Panc1 (cell line): ENCODE results near the gene MTSS2. TPM values are rescaled to one million over a fixed set of nuclear protein-coding genes. Genes with fewer than 3 reads are reported as not detected.

Experiments
- ATAC-seq: fragments of 200-7000 bp; cut with Tn5 transposase; 2 replicates; pipeline ENCODE4 v1.9.1; 2020; ENCODE audit warnings: mild to moderate bottlenecking, moderate library complexity
- BruUV-seq: library from RNA; stranded (reverse); fragments of 400-500 nt; replicated peaks from 2 replicates; lab custom pipeline; 2021; lab: Mats Ljungman, UMichigan
- CTCF ChIA-PET: fragments of 300-600 bp; sonication (Branson Sonifier 250); formaldehyde crosslinking; loops from one replicate; lab custom pipeline; 2022; ENCODE audit warnings: antibody characterized with exemption; lab: Charles Lee
- POLR2A ChIA-PET: fragments of 300-600 bp; sonication (Branson Sonifier 250); formaldehyde crosslinking; loops from one replicate; lab custom pipeline; 2022; ENCODE audit warnings: antibody characterized with exemption; lab: Charles Lee
- DNase-seq: peaks from one replicate; pipeline ENCODE4 v3.0.0-alpha.2; 2010; ENCODE audit warnings: low read depth, low spot score
- H3K27ac ChIP-seq: 2 replicates; pipeline ENCODE4 v1.5.1; 2011; ENCODE audit warnings: mild to moderate bottlenecking, low read length, inconsistent platforms
- H3K27me3 ChIP-seq: fragments of 200-500 bp; sonication (Bioruptor generic); 2 replicates; pipeline ENCODE4 v1.6.0; 2014; ENCODE audit warnings: low read length, inconsistent platforms; ENCODE audit not compliant: control insufficient read depth, insufficient read depth
- H3K36me3 ChIP-seq: fragments of 200-500 bp; sonication (Bioruptor generic); 2 replicates; pipeline ENCODE4 v1.5.1; 2014; ENCODE audit warnings: inconsistent platforms, mild to moderate bottlenecking, low read length, moderate library complexity; ENCODE audit not compliant: control insufficient read depth, insufficient read depth
- H3K4me1 ChIP-seq: 2 replicates; pipeline ENCODE4 v1.5.1; 2011; ENCODE audit warnings: inconsistent platforms, mild to moderate bottlenecking, low read length, moderate library complexity; ENCODE audit not compliant: control insufficient read depth, insufficient read depth
- H3K4me3 ChIP-seq, 2 experiments: 2 replicates each; pipeline ENCODE4 v1.5.1; 2011 to 2012; ENCODE audit warnings: low read depth in 2 of 2, low read length in 2 of 2, mild to moderate bottlenecking in 2 of 2, inconsistent platforms in 1 of 2, moderate library complexity in 1 of 2
- H3K9me3 ChIP-seq: fragments of 200-500 bp; sonication (Bioruptor generic); 2 replicates; pipeline ENCODE4 v1.5.1; 2014; ENCODE audit warnings: low read depth, mild to moderate bottlenecking, inconsistent platforms, low read length, moderate library complexity; ENCODE audit not compliant: control insufficient read depth, insufficient read depth
- POLR2AphosphoS5 ChIP-seq: IDR thresholded peaks from 2 replicates; pipeline ENCODE4 v1.6.1; 2012; ENCODE audit warnings: mild to moderate bottlenecking, low read depth, low read length, moderate library complexity
- SIN3A ChIP-seq: IDR thresholded peaks from 2 replicates; pipeline ENCODE4 v1.6.1; 2012; ENCODE audit warnings: low read depth, mild to moderate bottlenecking, low read length, moderate library complexity, borderline replicate concordance; ENCODE audit not compliant: insufficient read depth
- TCF7L2 ChIP-seq: IDR thresholded peaks from 2 replicates; pipeline ENCODE4 v1.6.1; 2011; ENCODE audit warnings: mild to moderate bottlenecking, low read depth, low read length, inconsistent platforms
- in situ Hi-C: cut with HindIII; loops from 2 replicates; pipeline ENCODE4 v1.10.0; 2016; ENCODE audit warnings: low sequenced_read_pairs, low pct_unique_long_range_greater_than_20kb
- intact Hi-C: fragments of 100-400 bp; cut with micrococcal nuclease; formaldehyde crosslinking; loops from one replicate; pipeline ENCODE4 v1.10.0; 2022; ENCODE audit not compliant: unreplicated experiment
- total RNA-seq: library from RNA; stranded (reverse); gene quantifications from one replicate; pipeline ENCODE4 v1.2.1, GENCODE V29; 2021; ENCODE audit not compliant: unreplicated experiment
- TF ChIP-seq, protein P1 (sequence below), 2 experiments: IDR thresholded peaks; 2 replicates each; pipeline ENCODE4 v1.6.1; 2011 to 2012; ENCODE audit warnings: low read depth in 2 of 2, control low read depth in 1 of 2, low read length in 1 of 2, mild to moderate bottlenecking in 1 of 2, moderate library complexity in 1 of 2; ENCODE audit not compliant: insufficient read depth in 1 of 2
- TF ChIP-seq, protein P2 (sequence below): fragments of 450-650 bp; IDR thresholded peaks from 2 replicates; pipeline ENCODE4 v1.5.1; 2017; ENCODE audit warnings: mild to moderate bottlenecking

The MTSS2 gene
- total RNA-seq, 1 experiment from 2014 or later = 55.7 TPM

GRCh38 chr16:70650216-70650615 lies 35.6 kb downstream of the MTSS2 start:
- no TSS peak for BruUV-seq
- Histone ChIP-seq H3K27me3 (no peaks in the 10 kb centered on the region), H3K36me3 (no peaks in the 10 kb centered on the region), H3K4me3 (no peak overlapping the region), H3K9me3 (no peaks in the 10 kb centered on the region), H3K27ac (no peak overlapping the region), H3K4me1 (no peaks in the 10 kb centered on the region; the same call in 1 of the 2 replicates)
- no peak for TF ChIP-seq POLR2AphosphoS5
- TF ChIP-seq, protein P1, sequence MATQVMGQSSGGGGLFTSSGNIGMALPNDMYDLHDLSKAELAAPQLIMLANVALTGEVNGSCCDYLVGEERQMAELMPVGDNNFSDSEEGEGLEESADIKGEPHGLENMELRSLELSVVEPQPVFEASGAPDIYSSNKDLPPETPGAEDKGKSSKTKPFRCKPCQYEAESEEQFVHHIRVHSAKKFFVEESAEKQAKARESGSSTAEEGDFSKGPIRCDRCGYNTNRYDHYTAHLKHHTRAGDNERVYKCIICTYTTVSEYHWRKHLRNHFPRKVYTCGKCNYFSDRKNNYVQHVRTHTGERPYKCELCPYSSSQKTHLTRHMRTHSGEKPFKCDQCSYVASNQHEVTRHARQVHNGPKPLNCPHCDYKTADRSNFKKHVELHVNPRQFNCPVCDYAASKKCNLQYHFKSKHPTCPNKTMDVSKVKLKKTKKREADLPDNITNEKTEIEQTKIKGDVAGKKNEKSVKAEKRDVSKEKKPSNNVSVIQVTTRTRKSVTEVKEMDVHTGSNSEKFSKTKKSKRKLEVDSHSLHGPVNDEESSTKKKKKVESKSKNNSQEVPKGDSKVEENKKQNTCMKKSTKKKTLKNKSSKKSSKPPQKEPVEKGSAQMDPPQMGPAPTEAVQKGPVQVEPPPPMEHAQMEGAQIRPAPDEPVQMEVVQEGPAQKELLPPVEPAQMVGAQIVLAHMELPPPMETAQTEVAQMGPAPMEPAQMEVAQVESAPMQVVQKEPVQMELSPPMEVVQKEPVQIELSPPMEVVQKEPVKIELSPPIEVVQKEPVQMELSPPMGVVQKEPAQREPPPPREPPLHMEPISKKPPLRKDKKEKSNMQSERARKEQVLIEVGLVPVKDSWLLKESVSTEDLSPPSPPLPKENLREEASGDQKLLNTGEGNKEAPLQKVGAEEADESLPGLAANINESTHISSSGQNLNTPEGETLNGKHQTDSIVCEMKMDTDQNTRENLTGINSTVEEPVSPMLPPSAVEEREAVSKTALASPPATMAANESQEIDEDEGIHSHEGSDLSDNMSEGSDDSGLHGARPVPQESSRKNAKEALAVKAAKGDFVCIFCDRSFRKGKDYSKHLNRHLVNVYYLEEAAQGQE (IDR thresholded peaks at IDR 0.05; ENCODE audit: insufficient read depth in 1 of 2, low read depth in 2 of 2, low read length in 1 of 2) = no peak
- TF ChIP-seq, protein P2, sequence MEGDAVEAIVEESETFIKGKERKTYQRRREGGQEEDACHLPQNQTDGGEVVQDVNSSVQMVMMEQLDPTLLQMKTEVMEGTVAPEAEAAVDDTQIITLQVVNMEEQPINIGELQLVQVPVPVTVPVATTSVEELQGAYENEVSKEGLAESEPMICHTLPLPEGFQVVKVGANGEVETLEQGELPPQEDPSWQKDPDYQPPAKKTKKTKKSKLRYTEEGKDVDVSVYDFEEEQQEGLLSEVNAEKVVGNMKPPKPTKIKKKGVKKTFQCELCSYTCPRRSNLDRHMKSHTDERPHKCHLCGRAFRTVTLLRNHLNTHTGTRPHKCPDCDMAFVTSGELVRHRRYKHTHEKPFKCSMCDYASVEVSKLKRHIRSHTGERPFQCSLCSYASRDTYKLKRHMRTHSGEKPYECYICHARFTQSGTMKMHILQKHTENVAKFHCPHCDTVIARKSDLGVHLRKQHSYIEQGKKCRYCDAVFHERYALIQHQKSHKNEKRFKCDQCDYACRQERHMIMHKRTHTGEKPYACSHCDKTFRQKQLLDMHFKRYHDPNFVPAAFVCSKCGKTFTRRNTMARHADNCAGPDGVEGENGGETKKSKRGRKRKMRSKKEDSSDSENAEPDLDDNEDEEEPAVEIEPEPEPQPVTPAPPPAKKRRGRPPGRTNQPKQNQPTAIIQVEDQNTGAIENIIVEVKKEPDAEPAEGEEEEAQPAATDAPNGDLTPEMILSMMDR = no peak
- no peak for TF ChIP-seq TCF7L2
- no peak for TF ChIP-seq SIN3A
- DNase-seq (no peak), ATAC-seq (no peak)
- POLR2A ChIA-PET = no interaction called here
- intact Hi-C loops (loop anchor here (10.0 kb wide), 1 partner anchor 75 kb away; no protein-coding TSS in a partner anchor), in situ Hi-C loops (no loop called here)
- CTCF ChIA-PET = no interaction called here

GRCh38 chr16:70649300-70649699 lies 36.6 kb downstream of the MTSS2 start:
- CTCF ChIA-PET = no interaction called here
- in situ Hi-C loops (no loop called here), intact Hi-C loops (loop anchor here (10.0 kb wide), 1 partner anchor 54 kb away; no protein-coding TSS in a partner anchor)
- Histone ChIP-seq H3K9me3 (no peaks in the 10 kb centered on the region), H3K27me3 (no peaks in the 10 kb centered on the region), H3K4me1 (no peaks in the 10 kb centered on the region; the same call in 1 of the 2 replicates), H3K4me3 (no peak overlapping the region), H3K36me3 (no peaks in the 10 kb centered on the region), H3K27ac (no peak overlapping the region)
- no peak for ATAC-seq
- no peak for DNase-seq
- POLR2A ChIA-PET = no interaction called here
- no TSS peak for BruUV-seq
- TF ChIP-seq POLR2AphosphoS5 (no peak), SIN3A (no peak)

GRCh38 chr16:70648606-70649005 lies 37.2 kb downstream of the MTSS2 start:
- H3K36me3 ChIP-seq = no peaks in the 10 kb centered on the region
- ATAC-seq (no peak), DNase-seq (no peak)
- no peak overlapping the region for H3K27ac ChIP-seq
- intact Hi-C loops = loop anchor here (10.0 kb wide), 1 partner anchor 54 kb away; no protein-coding TSS in a partner anchor
- H3K9me3 ChIP-seq = no peaks in the 10 kb centered on the region
- H3K4me3 ChIP-seq = no peak overlapping the region
- POLR2A ChIA-PET = no interaction called here
- H3K27me3 ChIP-seq = no peaks in the 10 kb centered on the region
- CTCF ChIA-PET = interaction anchor here (0.6 kb wide), 2 partner anchors 14 to 267 kb away, joined by 8 to 10 read pairs; no protein-coding TSS in a partner anchor
- in situ Hi-C loops = no loop called here
- no peaks in the 10 kb centered on the region; the same call in 1 of the 2 replicates for H3K4me1 ChIP-seq
- TF ChIP-seq, protein P2 = no peak
- TF ChIP-seq POLR2AphosphoS5 (no peak), TCF7L2 (no peak), SIN3A (no peak)
- TF ChIP-seq, protein P1 (IDR thresholded peaks at IDR 0.05; ENCODE audit: insufficient read depth in 1 of 2, low read depth in 2 of 2, low read length in 1 of 2) = no peak
- BruUV-seq = no TSS peak
